H9 (cell line): ENCODE results near the gene HIPK2. TPM values are rescaled to one million over a fixed set of nuclear protein-coding genes. Genes with fewer than 3 reads are reported as not detected.

Source experiments
- DNase-seq: peaks from one replicate; pipeline ENCODE4 v3.0.0-alpha.2; 2017
- H2AFZ ChIP-seq: one replicate; pipeline ENCODE4 v1.6.1; 2013; ENCODE audit warnings: mild to moderate bottlenecking, low read length, control low read depth, moderate library complexity
- H2AK5ac ChIP-seq: 2 replicates; pipeline ENCODE4 v1.6.1; 2013; ENCODE audit warnings: low read length, control low read depth, mixed read lengths; ENCODE audit not compliant: insufficient read length
- H2BK120ac ChIP-seq: one replicate; pipeline ENCODE4 v1.6.1; 2013; ENCODE audit warnings: low read depth, mild to moderate bottlenecking, low read length, control low read depth, inconsistent platforms; ENCODE audit not compliant: poor library complexity, severe bottlenecking
- H2BK12ac ChIP-seq: 2 replicates; pipeline ENCODE4 v1.6.1; 2013; ENCODE audit warnings: low read length, control low read depth, mixed read lengths, low read depth; ENCODE audit not compliant: insufficient read length
- H2BK15ac ChIP-seq: 2 replicates; pipeline ENCODE4 v1.6.1; 2013; ENCODE audit warnings: low read depth, low read length, control low read depth
- H2BK20ac ChIP-seq: one replicate; pipeline ENCODE4 v1.6.1; 2013; ENCODE audit warnings: low read depth, mild to moderate bottlenecking, low read length, control low read depth, inconsistent platforms; ENCODE audit not compliant: poor library complexity, severe bottlenecking
- H2BK5ac ChIP-seq: 2 replicates; pipeline ENCODE4 v1.6.1; 2013; ENCODE audit warnings: low read length, control low read depth, mixed read lengths; ENCODE audit not compliant: insufficient read length
- H3K14ac ChIP-seq: 2 replicates; pipeline ENCODE4 v1.6.1; 2013; ENCODE audit warnings: low read length, control low read depth; ENCODE audit not compliant: insufficient read depth
- H3K18ac ChIP-seq: 2 replicates; pipeline ENCODE4 v1.6.1; 2013; ENCODE audit warnings: low read depth, mild to moderate bottlenecking, mixed read lengths, low read length, control low read depth; ENCODE audit not compliant: insufficient read length
- H3K23ac ChIP-seq: 2 replicates; pipeline ENCODE4 v1.6.1; 2013; ENCODE audit warnings: low read length, control low read depth, mixed read lengths, low read depth; ENCODE audit not compliant: insufficient read length
- H3K23me2 ChIP-seq: 2 replicates; pipeline ENCODE4 v1.6.1; 2013; ENCODE audit warnings: low read depth, mild to moderate bottlenecking, mixed read lengths, low read length, control low read depth; ENCODE audit not compliant: insufficient read length, poor library complexity, severe bottlenecking
- H3K27ac ChIP-seq: 2 replicates; pipeline ENCODE4 v1.5.1; 2013; ENCODE audit warnings: low read length, control low read depth, mixed read lengths, low read depth; ENCODE audit not compliant: insufficient read length
- H3K27me3 ChIP-seq: 2 replicates; pipeline ENCODE4 v1.6.1; 2013; ENCODE audit warnings: low read length, control low read depth, inconsistent platforms; ENCODE audit not compliant: insufficient read depth
- H3K4ac ChIP-seq: 2 replicates; pipeline ENCODE4 v1.6.1; 2013; ENCODE audit warnings: low read depth, mild to moderate bottlenecking, control low read depth, inconsistent platforms, low read length, moderate library complexity
- H3K4me1 ChIP-seq: 2 replicates; pipeline ENCODE4 v1.6.1; 2013; ENCODE audit warnings: low read length, control low read depth, inconsistent platforms; ENCODE audit not compliant: insufficient read depth
- H3K4me2 ChIP-seq: 2 replicates; pipeline ENCODE4 v1.6.1; 2013; ENCODE audit warnings: low read length, control low read depth, mixed read lengths; ENCODE audit not compliant: insufficient read length, insufficient read depth
- H3K56ac ChIP-seq: 2 replicates; pipeline ENCODE4 v1.6.1; 2013; ENCODE audit warnings: low read depth, mild to moderate bottlenecking, mixed read lengths, low read length, control low read depth; ENCODE audit not compliant: insufficient read length
- H3K79me1 ChIP-seq: 2 replicates; pipeline ENCODE4 v1.6.1; 2013; ENCODE audit warnings: low read depth, mild to moderate bottlenecking, moderate library complexity, low read length, control low read depth, inconsistent platforms; ENCODE audit not compliant: insufficient read depth, poor library complexity, severe bottlenecking
- H3K79me2 ChIP-seq: 2 replicates; pipeline ENCODE4 v1.6.1; 2013; ENCODE audit warnings: low read length, control low read depth, inconsistent platforms; ENCODE audit not compliant: insufficient read depth
- H3K9ac ChIP-seq: 2 replicates; pipeline ENCODE4 v1.6.1; 2013; ENCODE audit warnings: low read length, control low read depth, mixed read lengths; ENCODE audit not compliant: insufficient read length; ENCODE audit errors: extremely low read depth
- H3K9me3 ChIP-seq: one replicate; pipeline ENCODE4 v1.6.1; 2013; ENCODE audit warnings: low read depth, low read length, inconsistent platforms; ENCODE audit not compliant: control insufficient read depth
- H3T11ph ChIP-seq: one replicate; pipeline ENCODE4 v1.6.1; 2013; ENCODE audit warnings: mild to moderate bottlenecking, low read length, control low read depth, inconsistent platforms
- H4K20me1 ChIP-seq: one replicate; pipeline ENCODE4 v1.6.1; 2013; ENCODE audit not compliant: control insufficient read depth, insufficient read length, insufficient read depth
- H4K5ac ChIP-seq: 2 replicates; pipeline ENCODE4 v1.6.1; 2013; ENCODE audit warnings: low read depth, mild to moderate bottlenecking, mixed read lengths, low read length, control low read depth; ENCODE audit not compliant: insufficient read length
- H4K8ac ChIP-seq: replicated peaks from 2 replicates; pipeline ENCODE4 v1.6.1; 2013; ENCODE audit warnings: low read length, control low read depth, mixed read lengths, low read depth; ENCODE audit not compliant: insufficient read length
- H4K91ac ChIP-seq: 2 replicates; pipeline ENCODE4 v1.6.1; 2013; ENCODE audit warnings: low read depth, mild to moderate bottlenecking, moderate library complexity, mixed read lengths, low read length, control low read depth; ENCODE audit not compliant: insufficient read length
- H3K27ac Mint-ChIP-seq, 3 experiments: 2 replicates in 2 of 3; 3 replicates in 1 of 3; pipeline ENCODE4 v1.8.0; 2020 to 2021; ENCODE audit warnings: mixed read lengths in 3 of 3, mild to moderate bottlenecking in 1 of 3, moderate library complexity in 1 of 3
- H3K27me3 Mint-ChIP-seq: 2 replicates; pipeline ENCODE4 v1.8.0; 2021; ENCODE audit warnings: low read depth, mild to moderate bottlenecking, moderate library complexity, mixed read lengths
- H3K36me3 Mint-ChIP-seq, 3 experiments: 2 replicates in 2 of 3; 3 replicates in 1 of 3; pipeline ENCODE4 v1.8.0; 2020 to 2021; ENCODE audit warnings: low read depth in 3 of 3, mixed read lengths in 3 of 3; ENCODE audit not compliant: insufficient read depth in 1 of 3
- H3K4me1 Mint-ChIP-seq, 2 experiments: 2 replicates each; pipeline ENCODE4 v1.8.0; 2020; ENCODE audit warnings: mixed read lengths in 2 of 2
- H3K4me3 Mint-ChIP-seq, 2 experiments: 2 replicates in 1 of 2; 3 replicates in 1 of 2; pipeline ENCODE4 v1.8.0; 2020 to 2021; ENCODE audit warnings: mild to moderate bottlenecking in 2 of 2, mixed read lengths in 2 of 2, moderate library complexity in 1 of 2
- H3K9me3 Mint-ChIP-seq, 2 experiments: 2 replicates in 1 of 2; 3 replicates in 1 of 2; pipeline ENCODE4 v1.8.0; 2020; ENCODE audit warnings: mild to moderate bottlenecking in 2 of 2, mixed read lengths in 2 of 2, moderate library complexity in 1 of 2
- WGBS: extraction: QIAGEN DNeasy Blood & Tissue Kit; methylation state at CpG from one replicate; pipeline ENCODE4 v1.1.7; 2013; ENCODE audit warnings: missing lambda C conversion rate, low lambda C conversion rate, mixed read lengths; ENCODE audit not compliant: insufficient read length; ENCODE audit errors: extremely low coverage; 5-methylcytosine and 5-hydroxymethylcytosine counted together
- total RNA-seq: library from RNA; stranded (reverse); gene quantifications from 2 replicates; pipeline ENCODE4 v1.2.1, GENCODE V29; 2021
- TF ChIP-seq, protein P1 (sequence below): fragments of 200-600 bp; sonication (generic); conservative IDR thresholded peaks from 3 replicates; pipeline ENCODE4 v1.8.0; 2021; ENCODE audit warnings: antibody characterized with exemption, mild to moderate bottlenecking

Gene HIPK2
- total RNA-seq, 1 experiment from 2014 or later: 21.9 TPM

DNA sequence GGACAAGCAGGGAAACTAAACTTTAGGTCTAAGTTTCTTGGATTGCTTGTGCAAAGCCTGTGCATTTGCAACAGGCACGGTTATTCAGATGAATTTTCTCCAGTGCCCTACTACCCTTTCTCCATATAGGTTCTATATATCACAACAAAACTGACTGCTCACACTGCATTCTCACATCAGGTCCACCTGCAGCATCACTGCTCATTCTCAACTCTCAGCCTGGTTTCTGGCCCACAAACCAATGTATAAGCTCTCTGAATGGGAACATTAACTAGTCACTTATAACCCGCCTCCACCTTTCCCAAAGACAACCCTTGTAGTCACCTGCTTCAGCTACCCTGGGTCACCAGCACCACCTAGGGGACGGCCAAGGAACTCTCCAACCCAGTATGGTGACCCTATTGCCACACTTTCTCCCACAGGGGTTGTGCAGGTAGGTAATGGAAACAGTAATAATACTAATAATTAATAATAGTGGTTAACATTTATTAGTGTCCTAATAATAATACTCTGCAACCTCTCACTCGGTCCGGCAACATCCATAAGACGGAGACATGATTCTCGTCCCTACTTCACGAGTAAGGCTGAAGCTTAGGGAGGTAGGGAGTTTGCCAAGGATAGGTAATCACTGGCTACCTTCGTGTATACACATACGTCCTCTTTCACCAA lies 157.0 kb downstream of the HIPK2 start:
- Histone ChIP-seq H2BK20ac (no peak overlapping the region), H2AFZ (no peak overlapping the region), H3K56ac (no peak overlapping the region), H4K8ac (no peak overlapping the region), H3K4ac (no peak overlapping the region), H3K9me3 (no peaks in the 10 kb centered on the region), H3K27me3 (no peaks in the 10 kb centered on the region), H3K79me1 (no peaks in the 10 kb centered on the region), H2BK5ac (no peak overlapping the region), H3K4me2 (no peak overlapping the region), H4K91ac (no peak overlapping the region), H3K27ac (no peak overlapping the region), H3K18ac (no peak overlapping the region), H3K23me2 (no peaks in the 10 kb centered on the region), H3T11ph (no peak overlapping the region), H2AK5ac (no peak overlapping the region), H4K5ac (no peak overlapping the region), H3K14ac (no peak overlapping the region), H2BK120ac (no peak overlapping the region), H2BK12ac (no peak overlapping the region), H3K9ac (no peak overlapping the region), H3K4me1 (no peaks in the 10 kb centered on the region), H2BK15ac (no peak overlapping the region), H4K20me1 (no peaks in the 10 kb centered on the region), H3K79me2 (no peaks in the 10 kb centered on the region), H3K23ac (no peak overlapping the region)
- H3K36me3 Mint-ChIP-seq: peaks cover 4 to 20% (median 10%) of the 10 kb centered on the region in 3 experiments; a peak in 5 of 7 replicates
- WGBS: no CpG with 5 or more reads among the region's 10 CpGs
- H3K4me3 Mint-ChIP-seq: no peak overlapping the region
- TF ChIP-seq, protein P1, sequence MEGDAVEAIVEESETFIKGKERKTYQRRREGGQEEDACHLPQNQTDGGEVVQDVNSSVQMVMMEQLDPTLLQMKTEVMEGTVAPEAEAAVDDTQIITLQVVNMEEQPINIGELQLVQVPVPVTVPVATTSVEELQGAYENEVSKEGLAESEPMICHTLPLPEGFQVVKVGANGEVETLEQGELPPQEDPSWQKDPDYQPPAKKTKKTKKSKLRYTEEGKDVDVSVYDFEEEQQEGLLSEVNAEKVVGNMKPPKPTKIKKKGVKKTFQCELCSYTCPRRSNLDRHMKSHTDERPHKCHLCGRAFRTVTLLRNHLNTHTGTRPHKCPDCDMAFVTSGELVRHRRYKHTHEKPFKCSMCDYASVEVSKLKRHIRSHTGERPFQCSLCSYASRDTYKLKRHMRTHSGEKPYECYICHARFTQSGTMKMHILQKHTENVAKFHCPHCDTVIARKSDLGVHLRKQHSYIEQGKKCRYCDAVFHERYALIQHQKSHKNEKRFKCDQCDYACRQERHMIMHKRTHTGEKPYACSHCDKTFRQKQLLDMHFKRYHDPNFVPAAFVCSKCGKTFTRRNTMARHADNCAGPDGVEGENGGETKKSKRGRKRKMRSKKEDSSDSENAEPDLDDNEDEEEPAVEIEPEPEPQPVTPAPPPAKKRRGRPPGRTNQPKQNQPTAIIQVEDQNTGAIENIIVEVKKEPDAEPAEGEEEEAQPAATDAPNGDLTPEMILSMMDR: peak; percentile 92
- H3K27ac Mint-ChIP-seq: no peak overlapping the region
- peaks cover 7 to 9% of the 10 kb centered on the region in 2 experiments for H3K4me1 Mint-ChIP-seq
- no peaks in the 10 kb centered on the region for H3K9me3 Mint-ChIP-seq
- DNase-seq: peak; percentile 74
- no peaks in the 10 kb centered on the region; the same call in 1 of the 2 replicates for H3K27me3 Mint-ChIP-seq
